HEK293T (cell line): ENCODE data around the gene WNT1.

Experiments
- ELF4 ChIP-seq: fragments of 450-650 bp; IDR thresholded peaks from 2 replicates; pipeline ENCODE4 v1.6.1; 2017; ENCODE audit warnings: antibody characterized with exemption
- FOXK2 ChIP-seq: fragments of 450-650 bp; IDR thresholded peaks from 2 replicates; pipeline ENCODE4 v1.6.1; 2016; ENCODE audit warnings: mild to moderate bottlenecking
- FOXM1 ChIP-seq: fragments of 450-650 bp; IDR thresholded peaks from 2 replicates; pipeline ENCODE4 v1.6.1; 2017; ENCODE audit warnings: mild to moderate bottlenecking, borderline replicate concordance
- HDGF ChIP-seq: fragments of 450-650 bp; IDR thresholded peaks from 2 replicates; pipeline ENCODE4 v1.6.1; 2017; ENCODE audit warnings: antibody characterized with exemption, borderline replicate concordance
- SP1 ChIP-seq: fragments of 450-650 bp; IDR thresholded peaks from 2 replicates; pipeline ENCODE4 v1.6.1; 2017
- TARDBP ChIP-seq: fragments of 450-650 bp; IDR thresholded peaks from 2 replicates; pipeline ENCODE4 v1.6.1; 2016
- ZNF384 ChIP-seq: fragments of 450-650 bp; IDR thresholded peaks from 2 replicates; pipeline ENCODE4 v1.6.1; 2016

- TF ChIP-seq SP1 (no peak), FOXM1 (no peak), ELF4 (no peak), TARDBP (no peak), HDGF (no peak), ZNF384 (no peak), FOXK2 (no peak)
These were observed 1.7 kb downstream of the WNT1 start for GRCh38 chr12:48979602-48980388.
